A673 (cell line): Measurements from ENCODE around the gene GRIA1. TPM values are rescaled to one million over a fixed set of nuclear protein-coding genes. Genes with fewer than 3 reads are reported as not detected.

Experiments
- BruUV-seq: library from RNA; stranded (reverse); fragments of 400-500 nt; replicated peaks from 2 replicates; lab custom pipeline; 2021; lab: Mats Ljungman, UMichigan
- CTCF ChIA-PET: fragments of 300-600 bp; sonication (Branson Sonifier 250); formaldehyde crosslinking; loops from one replicate; lab custom pipeline; 2022; ENCODE audit warnings: antibody characterized with exemption; lab: Charles Lee
- POLR2A ChIA-PET: fragments of 300-600 bp; sonication (Branson Sonifier 250); formaldehyde crosslinking; loops from one replicate; lab custom pipeline; 2022; ENCODE audit warnings: antibody characterized with exemption; ENCODE audit not compliant: low non-redundant PET; lab: Charles Lee
- DNase-seq: peaks from one replicate; pipeline ENCODE4 v3.0.0-alpha.2; 2015; ENCODE audit warnings: low spot score
- H3K27ac ChIP-seq: fragments of 200-600 bp; sonication (generic); 2 replicates; pipeline ENCODE4 v1.5.1; 2016; ENCODE audit warnings: mixed run types, low read depth, mild to moderate bottlenecking, mixed read lengths, antibody characterized with exemption, low read length; ENCODE audit not compliant: poor library complexity, severe bottlenecking
- H3K27me3 ChIP-seq: fragments of 200-600 bp; sonication (generic); replicated peaks from 2 replicates; pipeline ENCODE4 v1.6.1; 2017; ENCODE audit warnings: mixed run types, low read depth, mild to moderate bottlenecking, mixed read lengths, antibody characterized with exemption, low read length; ENCODE audit not compliant: insufficient read depth, poor library complexity
- H3K36me3 ChIP-seq: fragments of 200-600 bp; sonication (generic); 2 replicates; pipeline ENCODE4 v1.6.1; 2016; ENCODE audit warnings: mixed run types, mild to moderate bottlenecking, mixed read lengths, antibody characterized with exemption, low read length; ENCODE audit not compliant: insufficient read depth, poor library complexity, severe bottlenecking
- H3K4me1 ChIP-seq: fragments of 200-600 bp; sonication (generic); 2 replicates; pipeline ENCODE4 v1.6.1; 2017; ENCODE audit warnings: mixed run types, mild to moderate bottlenecking, mixed read lengths, antibody characterized with exemption, low read length; ENCODE audit not compliant: insufficient read depth, poor library complexity, severe bottlenecking
- H3K4me3 ChIP-seq: fragments of 200-600 bp; sonication (generic); 2 replicates; pipeline ENCODE4 v1.5.1; 2016; ENCODE audit warnings: low read depth, mixed run types, mild to moderate bottlenecking, mixed read lengths, low read length; ENCODE audit not compliant: poor library complexity, severe bottlenecking
- H3K9me3 ChIP-seq: fragments of 200-600 bp; sonication (generic); 2 replicates; pipeline ENCODE4 v1.6.1; 2016; ENCODE audit warnings: mixed run types, low read depth, mild to moderate bottlenecking, mixed read lengths, antibody characterized with exemption, low read length; ENCODE audit not compliant: poor library complexity, severe bottlenecking
- CTCF ChIP-seq: fragments of 300-800, 200-600 bp; sonication (generic); conservative IDR thresholded peaks from 2 replicates; pipeline ENCODE4 v1.5.1; 2017; ENCODE audit warnings: low read depth, mild to moderate bottlenecking, antibody characterized with exemption, low read length, moderate library complexity, mixed read lengths
- EZH2 ChIP-seq: fragments of 200-600 bp; sonication (generic); IDR thresholded peaks from 2 replicates; pipeline ENCODE4 v1.6.1; 2017; ENCODE audit warnings: borderline replicate concordance, low read depth, mild to moderate bottlenecking, mixed read lengths, antibody characterized with exemption, low read length; ENCODE audit not compliant: poor library complexity, severe bottlenecking
- intact Hi-C: fragments of 100-400 bp; cut with micrococcal nuclease; formaldehyde crosslinking; loops from one replicate; pipeline ENCODE4 v1.10.0; 2022; ENCODE audit not compliant: unreplicated experiment
- total RNA-seq: library from RNA; stranded (reverse); gene quantifications from 2 replicates; pipeline ENCODE4 v1.2.3, GENCODE V29; 2021

The GRIA1 gene
- total RNA-seq, 1 experiment from 2014 or later: 0.69 TPM

- CTCF ChIA-PET: no interaction called here
These were observed 138.8 kb downstream of the GRIA1 start for GRCh38 chr5:153629027-153629895.

GRCh38 chr5:153630546-153630945, 140.1 kb downstream of the GRIA1 start:
- H3K4me3 ChIP-seq: no peak overlapping the region
- intact Hi-C loops: no loop called here
- no TSS peak for BruUV-seq
- POLR2A ChIA-PET: no interaction called here
- H3K27me3 ChIP-seq: no peaks in the 10 kb centered on the region
- H3K9me3 ChIP-seq: no peaks in the 10 kb centered on the region
- no peak for TF ChIP-seq EZH2
- no peak for TF ChIP-seq CTCF
- no peaks in the 10 kb centered on the region for H3K36me3 ChIP-seq
- H3K4me1 ChIP-seq: no peaks in the 10 kb centered on the region
- CTCF ChIA-PET: no interaction called here
- H3K27ac ChIP-seq: no peak overlapping the region
- no peak for DNase-seq

More at GRCh38 chr5:153629027-153629895, 138.8 kb downstream of the GRIA1 start:
- intact Hi-C loops: no loop called here
- no peaks in the 10 kb centered on the region for H3K27me3 ChIP-seq
- no peaks in the 10 kb centered on the region for H3K9me3 ChIP-seq
- BruUV-seq: no TSS peak
- TF ChIP-seq CTCF (peak; percentile 35; the same call in 1 of the 2 replicates), EZH2 (no peak)
- no peaks in the 10 kb centered on the region for H3K4me1 ChIP-seq
- POLR2A ChIA-PET: no interaction called here
- peak; percentile 50 for DNase-seq
- no peak overlapping the region for H3K4me3 ChIP-seq
- no peak overlapping the region for H3K27ac ChIP-seq
- H3K36me3 ChIP-seq: no peaks in the 10 kb centered on the region

- TF ChIP-seq CTCF: no peak
- no peak for TF ChIP-seq EZH2
- intact Hi-C loops: no loop called here
- Histone ChIP-seq H3K27ac (no peak overlapping the region), H3K27me3 (no peaks in the 10 kb centered on the region), H3K4me3 (no peak overlapping the region), H3K9me3 (no peaks in the 10 kb centered on the region), H3K36me3 (no peaks in the 10 kb centered on the region), H3K4me1 (no peaks in the 10 kb centered on the region)
- POLR2A ChIA-PET: no interaction called here
- DNase-seq: no peak
- no TSS peak for BruUV-seq
- CTCF ChIA-PET: no interaction called here
These were observed 142.3 kb downstream of the GRIA1 start for GRCh38 chr5:153632748-153633290.
